Subcutaneous adipose tissue (tissue), 4 donors: ENCODE results near the gene MKNK1. TPM values are rescaled to one million over a fixed set of nuclear protein-coding genes. Genes with fewer than 3 reads are reported as not detected.

Experiments
- total RNA-seq, 4 donors: library from RNA; depleted of rRNA; stranded (reverse); fragments of >200 nt; gene quantifications; one replicate each; pipeline ENCODE4 v1.1.0, GENCODE V29; 2016
- TF ChIP-seq, protein P1 (sequence below): fragments of 450-650 bp; IDR thresholded peaks from one replicate; pipeline ENCODE4 v1.5.1; 2016; ENCODE audit warnings: low read depth, mild to moderate bottlenecking, control low read depth, antibody characterized with exemption, moderate library complexity

Gene MKNK1
- total RNA-seq, 4 donors from 2014 or later: 57.8 to 68.8 (median 63.7) TPM

DNA sequence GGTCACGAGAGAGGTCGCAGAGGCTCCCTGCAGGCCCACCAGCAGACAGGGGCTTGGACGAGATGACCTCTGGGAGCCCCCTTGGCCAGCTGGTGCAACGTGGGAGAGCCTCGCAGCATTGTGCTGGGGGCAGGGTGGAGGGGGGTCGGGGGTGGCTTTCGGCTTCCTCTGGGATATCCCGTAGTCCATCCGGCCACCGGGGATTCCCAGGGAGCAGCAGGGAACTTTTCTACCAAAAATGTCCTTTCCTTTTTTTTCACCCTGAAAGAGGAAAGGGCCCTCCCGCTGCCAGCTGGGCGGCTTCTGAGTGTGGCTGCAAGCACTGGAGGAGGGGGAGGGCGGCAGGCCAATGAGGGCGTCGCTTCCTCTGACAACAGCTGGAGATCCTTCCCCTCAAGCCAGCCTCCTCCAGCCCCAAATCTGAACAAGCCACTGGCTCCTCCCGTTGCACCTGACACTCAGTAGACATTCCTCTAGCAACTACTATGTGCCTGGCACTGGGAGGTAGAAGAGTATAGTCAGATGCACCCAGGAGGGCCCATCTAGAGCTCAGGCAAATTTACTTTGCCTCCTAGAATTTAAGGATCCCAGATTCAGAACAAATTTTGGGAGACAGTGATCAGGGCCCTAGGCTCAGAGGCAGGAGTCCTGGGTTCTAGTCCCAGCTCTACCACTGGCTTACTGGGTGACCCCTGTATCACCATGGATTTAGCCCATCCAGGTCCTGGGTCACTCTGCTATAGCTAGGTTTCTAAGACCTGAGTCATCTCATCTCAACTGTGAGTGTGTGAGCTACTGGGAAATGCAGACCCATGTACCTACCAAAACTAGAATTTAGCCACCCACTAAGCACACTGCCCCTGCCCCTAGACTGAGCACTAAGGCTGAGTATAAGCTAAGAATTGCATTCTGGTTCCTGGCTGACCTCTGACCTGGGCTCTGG, 9.9 kb upstream of the MKNK1 start:
- TF ChIP-seq, protein P1, sequence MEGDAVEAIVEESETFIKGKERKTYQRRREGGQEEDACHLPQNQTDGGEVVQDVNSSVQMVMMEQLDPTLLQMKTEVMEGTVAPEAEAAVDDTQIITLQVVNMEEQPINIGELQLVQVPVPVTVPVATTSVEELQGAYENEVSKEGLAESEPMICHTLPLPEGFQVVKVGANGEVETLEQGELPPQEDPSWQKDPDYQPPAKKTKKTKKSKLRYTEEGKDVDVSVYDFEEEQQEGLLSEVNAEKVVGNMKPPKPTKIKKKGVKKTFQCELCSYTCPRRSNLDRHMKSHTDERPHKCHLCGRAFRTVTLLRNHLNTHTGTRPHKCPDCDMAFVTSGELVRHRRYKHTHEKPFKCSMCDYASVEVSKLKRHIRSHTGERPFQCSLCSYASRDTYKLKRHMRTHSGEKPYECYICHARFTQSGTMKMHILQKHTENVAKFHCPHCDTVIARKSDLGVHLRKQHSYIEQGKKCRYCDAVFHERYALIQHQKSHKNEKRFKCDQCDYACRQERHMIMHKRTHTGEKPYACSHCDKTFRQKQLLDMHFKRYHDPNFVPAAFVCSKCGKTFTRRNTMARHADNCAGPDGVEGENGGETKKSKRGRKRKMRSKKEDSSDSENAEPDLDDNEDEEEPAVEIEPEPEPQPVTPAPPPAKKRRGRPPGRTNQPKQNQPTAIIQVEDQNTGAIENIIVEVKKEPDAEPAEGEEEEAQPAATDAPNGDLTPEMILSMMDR: no peak

DNA sequence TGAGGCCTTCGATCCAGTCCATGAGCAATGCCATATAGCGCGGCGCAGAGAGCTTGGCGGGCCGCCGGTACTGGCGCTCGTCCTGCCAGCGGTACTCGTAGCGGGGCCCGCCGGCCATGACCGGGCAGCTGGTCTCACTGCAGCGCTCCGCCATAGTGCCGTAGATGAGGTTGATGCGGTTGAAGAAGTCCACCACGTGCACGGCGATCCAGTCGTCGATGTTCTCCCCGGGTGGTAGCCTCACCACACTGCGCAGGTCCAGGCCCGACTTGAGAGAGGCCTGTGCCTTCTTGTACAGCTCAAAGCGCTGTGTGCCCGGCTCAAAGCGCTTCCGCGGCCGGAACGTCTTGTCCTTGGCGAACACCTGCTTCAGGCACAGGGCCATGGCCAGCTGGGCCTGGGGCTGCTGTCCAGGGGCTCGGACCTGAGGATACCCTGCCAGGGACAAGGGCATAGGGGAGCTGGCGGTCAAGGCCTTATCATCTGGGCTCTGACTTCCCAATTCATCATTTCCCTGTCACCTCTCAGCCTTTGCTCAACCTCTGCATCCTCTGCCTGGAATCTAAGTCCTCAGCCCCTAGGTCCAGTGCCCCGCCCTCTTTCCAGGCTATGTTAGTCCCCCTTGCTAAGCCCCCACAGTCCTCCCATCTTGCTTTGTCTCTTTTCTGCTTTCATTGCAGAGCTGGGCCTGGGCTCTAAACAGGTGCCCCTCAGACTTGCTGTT, 9.0 kb upstream of the MKNK1 start:
- TF ChIP-seq, protein P1: no peak

DNA sequence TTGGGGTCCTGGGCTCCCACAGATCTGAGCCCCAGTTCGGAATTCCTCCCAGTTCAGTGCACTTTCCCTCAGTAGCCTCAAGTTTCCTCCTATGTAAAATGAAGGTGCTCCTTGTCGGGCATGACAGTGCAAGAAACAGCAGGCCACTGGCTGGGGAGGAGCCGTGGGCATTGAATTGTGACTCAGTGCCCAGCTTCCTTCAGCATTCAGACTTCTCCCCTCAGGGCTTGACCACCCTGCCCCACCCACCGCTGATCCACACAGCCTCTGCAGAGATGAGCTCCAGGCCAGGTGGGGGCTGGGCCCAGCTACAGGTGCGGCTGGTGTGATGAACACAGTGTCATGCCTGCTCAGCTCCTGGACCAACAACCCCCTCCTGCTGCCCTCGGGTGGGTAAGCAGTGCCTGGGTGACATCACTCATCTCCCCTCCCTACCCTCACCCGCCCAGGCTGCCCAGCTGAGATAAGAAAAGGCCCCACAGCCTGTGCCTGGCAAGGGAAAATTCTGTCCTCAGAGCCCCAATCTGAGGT, 7.7 kb upstream of the MKNK1 start:
- TF ChIP-seq, protein P1: no peak

DNA sequence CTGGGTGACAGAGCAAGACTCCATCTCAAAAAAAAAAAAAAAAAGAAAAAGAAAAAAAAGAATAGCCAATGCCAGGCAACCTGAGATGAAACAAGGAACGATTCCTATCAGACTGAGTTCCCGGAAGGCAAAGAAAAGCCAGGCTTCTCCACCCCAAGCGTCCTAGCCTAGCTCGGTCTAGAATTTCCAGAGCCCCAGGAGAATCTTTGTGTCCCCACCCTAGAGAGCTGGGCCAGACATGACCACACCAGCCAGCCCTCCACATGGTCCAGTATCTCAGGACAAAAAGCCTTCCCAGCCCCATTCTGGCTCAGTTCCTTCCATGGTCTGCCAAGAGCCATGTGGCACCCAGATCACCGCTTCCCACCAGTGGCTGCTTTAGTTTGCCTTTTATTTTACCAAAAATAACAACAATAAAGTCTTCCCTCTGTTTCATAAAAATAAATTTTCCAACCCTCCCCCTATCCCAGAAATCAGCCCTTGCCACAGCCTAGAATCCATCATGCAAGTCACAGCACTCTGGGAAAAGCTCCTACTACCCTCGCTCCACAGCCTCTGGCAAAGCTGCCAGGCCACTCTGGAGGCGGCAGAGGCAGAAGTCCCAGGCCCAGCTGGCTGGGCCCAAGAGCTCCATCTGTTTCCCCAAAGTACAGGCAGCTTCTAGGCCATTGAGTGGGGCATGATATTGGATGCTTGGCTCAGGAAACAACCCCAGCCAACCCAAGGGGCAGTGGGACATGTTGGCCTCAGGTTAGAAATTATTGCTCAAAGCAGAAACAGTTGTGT, 3.5 kb upstream of the MKNK1 start:
- TF ChIP-seq, protein P1: no peak

DNA sequence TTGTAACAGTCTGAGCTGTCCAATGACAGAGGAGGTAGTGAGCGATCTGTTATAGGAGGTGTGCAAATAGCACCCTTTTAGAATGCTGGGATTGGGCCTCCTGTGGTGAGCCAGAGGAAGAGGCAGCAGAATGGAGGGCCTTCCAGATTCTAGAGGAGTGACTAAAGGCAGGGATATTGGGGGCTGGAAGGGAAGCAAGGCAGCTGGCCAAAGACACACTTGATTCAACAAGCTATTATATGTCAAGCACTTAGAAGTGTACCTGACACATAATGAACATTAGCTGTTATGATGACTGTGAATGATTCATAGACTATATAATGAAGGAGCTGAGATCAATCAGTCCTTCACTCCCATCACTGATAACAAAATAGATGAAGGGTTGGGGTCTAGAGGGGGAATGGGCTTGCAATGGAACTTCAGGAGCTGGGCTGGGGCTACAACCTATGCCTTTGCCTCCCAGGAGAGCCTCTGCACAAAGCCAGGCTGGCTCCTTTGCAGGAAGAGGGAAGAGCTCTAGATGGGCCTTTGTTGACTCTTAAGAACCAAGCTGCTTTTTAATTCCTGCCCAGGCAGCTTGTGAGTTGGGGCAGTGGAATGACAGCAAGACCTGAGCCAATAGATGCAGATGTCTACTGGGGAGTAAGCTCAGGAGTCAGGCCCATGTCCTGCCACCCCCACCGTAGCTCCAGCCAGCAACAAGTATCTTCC, 2.3 kb upstream of the MKNK1 start:
- TF ChIP-seq, protein P1: no peak

DNA sequence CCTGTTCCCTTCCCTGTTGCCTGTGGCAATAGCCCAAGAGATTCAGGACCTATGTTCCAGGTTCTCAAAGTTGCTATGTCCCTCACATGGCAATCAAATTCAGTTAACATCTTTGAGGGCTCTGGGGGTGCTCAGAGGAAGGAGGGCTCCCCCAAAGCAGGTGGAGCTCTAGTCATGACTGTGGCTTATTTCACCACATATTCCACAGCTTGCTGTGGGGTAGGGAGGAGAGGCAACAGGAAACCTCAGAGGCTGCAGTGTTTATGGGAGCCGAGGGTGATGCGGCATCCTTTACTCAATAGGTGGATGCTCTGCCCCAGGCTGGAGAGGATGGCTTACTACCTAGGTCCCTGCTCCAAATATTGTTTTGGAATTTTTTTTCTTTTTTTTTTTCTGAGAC, 1.2 kb upstream of the MKNK1 start:
- TF ChIP-seq, protein P1: no peak
